SIG-M5 treated with dmso at 0.1 percent for 504 hours (cell line): ENCODE measurements around the gene SELENON.

Experiments
- DNase-seq: peaks from one replicate; lab custom pipeline; 2025; ENCODE audit not compliant: unreplicated experiment; lab: John Stamatoyannopoulos, UW

Gene SELENON

GRCh38 chr1:25790472-25790871, 9.5 kb upstream of the SELENON start:
- DNase-seq = no peak

GRCh38 chr1:25792115-25792514, 7.9 kb upstream of the SELENON start:
- DNase-seq = no peak

- no peak for DNase-seq
These were observed 6.3 kb upstream of the SELENON start for GRCh38 chr1:25793585-25794170.

- DNase-seq = no peak
These were observed 5.7 kb upstream of the SELENON start for GRCh38 chr1:25794325-25794724.

GRCh38 chr1:25795211-25795610, 4.8 kb upstream of the SELENON start:
- DNase-seq = no peak

- DNase-seq = no peak
These were observed 3.8 kb upstream of the SELENON start for GRCh38 chr1:25795946-25796810.

GRCh38 chr1:25796811-25797458, 3.1 kb upstream of the SELENON start:
- DNase-seq = peak; percentile 72

- DNase-seq = peak; percentile 26
These were observed 2.1 kb upstream of the SELENON start for GRCh38 chr1:25797939-25798338.

GRCh38 chr1:25798666-25799351, 1.2 kb upstream of the SELENON start:
- no peak for DNase-seq

- no peak for DNase-seq
These were observed 550 bp upstream of the SELENON start for GRCh38 chr1:25799352-25799934.

- no peak for DNase-seq
These were observed 847 bp downstream of the SELENON start for GRCh38 chr1:25800703-25801377.

- peak; percentile 26 for DNase-seq
These were observed 2.9 kb downstream of the SELENON start for GRCh38 chr1:25802915-25803314.

- DNase-seq = no peak
These were observed 3.4 kb downstream of the SELENON start for GRCh38 chr1:25803368-25803767.

- no peak for DNase-seq
These were observed 4.4 kb downstream of the SELENON start for GRCh38 chr1:25804244-25804963.

- DNase-seq = no peak
These were observed 5.2 kb downstream of the SELENON start for GRCh38 chr1:25804964-25805862.

- DNase-seq = no peak
These were observed 5.9 kb downstream of the SELENON start for GRCh38 chr1:25805863-25806225.

GRCh38 chr1:25806418-25806817, 6.4 kb downstream of the SELENON start:
- DNase-seq = no peak

GRCh38 chr1:25807480-25808390, 7.7 kb downstream of the SELENON start:
- DNase-seq = no peak
